Activated T-cell treated with anti-CD3 and anti-CD28 coated beads, Interleukin-2, amount 50 U/mL, for 24 hours (primary cell): Measurements from ENCODE around the gene FBRSL1.

Experiments
- DNase-seq: peaks from one replicate; pipeline ENCODE4 v3.0.0-alpha.2; 2020
- H3K27ac Mint-ChIP-seq: 2 replicates; pipeline ENCODE4 v1.8.0; 2020; ENCODE audit warnings: mild to moderate bottlenecking, mixed read lengths
- H3K27me3 Mint-ChIP-seq: 2 replicates; pipeline ENCODE4 v1.8.0; 2020; ENCODE audit warnings: mixed read lengths
- H3K36me3 Mint-ChIP-seq: 2 replicates; pipeline ENCODE4 v1.8.0; 2020; ENCODE audit warnings: low read depth, mixed read lengths
- H3K4me1 Mint-ChIP-seq: 2 replicates; pipeline ENCODE4 v1.8.0; 2020; ENCODE audit warnings: low read depth, mixed read lengths
- H3K4me3 Mint-ChIP-seq: 2 replicates; pipeline ENCODE4 v1.8.0; 2020; ENCODE audit warnings: mild to moderate bottlenecking, moderate library complexity, mixed read lengths
- H3K9me3 Mint-ChIP-seq: 2 replicates; pipeline ENCODE4 v1.8.0; 2020; ENCODE audit warnings: mixed read lengths

The FBRSL1 gene

DNA sequence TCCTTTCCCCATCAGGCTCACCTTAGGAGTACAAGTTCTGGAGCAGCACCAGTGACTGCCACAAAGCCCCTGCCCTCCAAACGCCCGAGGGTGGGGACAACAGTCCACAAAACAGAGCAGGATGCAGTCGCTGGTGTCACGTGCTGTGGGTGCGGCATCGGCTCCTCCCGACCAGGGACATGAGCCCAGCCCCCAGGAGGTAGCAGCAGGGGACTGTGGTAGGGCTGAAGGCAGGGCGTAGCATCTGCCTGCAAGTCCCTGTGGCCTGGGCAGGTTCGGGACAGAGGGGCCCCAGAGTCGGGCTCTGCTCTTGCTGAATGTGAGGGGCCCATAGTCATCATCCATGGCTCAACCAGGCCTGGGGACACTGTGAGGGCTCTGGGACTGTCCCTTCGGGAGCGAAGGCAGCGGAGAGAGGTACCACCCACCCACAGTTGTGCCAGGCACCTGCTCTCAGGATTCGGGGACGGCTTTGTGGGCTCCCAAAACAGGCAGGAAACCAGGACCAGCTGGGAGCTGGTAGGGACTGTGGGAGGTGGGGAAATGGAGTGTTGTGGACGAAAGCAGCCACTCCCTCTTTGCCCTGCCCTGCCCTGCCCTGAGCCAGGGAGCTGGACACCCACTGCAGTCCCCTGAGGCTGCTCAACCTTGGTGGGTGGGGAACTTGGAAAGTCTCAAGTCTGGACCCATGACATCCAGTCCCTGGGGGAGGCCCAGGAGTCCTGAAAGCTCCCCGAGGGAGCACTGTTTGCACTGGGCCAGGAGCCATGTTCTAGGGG, 30.7 kb downstream of the FBRSL1 start:
- H3K27ac Mint-ChIP-seq, result no peak overlapping the region
- peaks cover 33% of the 10 kb centered on the region for H3K36me3 Mint-ChIP-seq
- H3K9me3 Mint-ChIP-seq, result peaks cover 14% of the 10 kb centered on the region
- H3K4me1 Mint-ChIP-seq, result peaks cover 16% of the 10 kb centered on the region
- H3K27me3 Mint-ChIP-seq, result no peaks in the 10 kb centered on the region
- DNase-seq, result no peak
- H3K4me3 Mint-ChIP-seq, result no peak overlapping the region

DNA sequence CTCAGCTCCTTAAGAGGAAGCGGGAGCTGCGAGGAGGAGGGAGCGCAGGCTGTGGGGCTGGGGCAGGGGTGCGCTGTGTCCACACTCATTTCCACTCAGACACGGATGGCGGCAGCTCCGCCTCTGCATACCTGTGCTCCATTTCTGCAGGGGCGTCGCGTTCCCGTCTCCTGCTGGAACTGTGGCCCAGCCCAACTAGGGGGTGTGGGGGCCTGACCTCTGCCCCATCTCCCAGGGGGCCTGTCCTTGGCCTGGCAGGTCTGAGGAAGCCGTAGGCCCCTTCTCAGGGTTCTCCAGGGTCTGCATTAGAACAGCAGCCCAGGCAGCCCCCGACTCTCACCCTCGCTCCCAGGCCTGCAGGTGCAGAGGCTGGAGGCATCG, 31.2 kb downstream of the FBRSL1 start:
- no peak for DNase-seq
- Mint-ChIP-seq H3K9me3 (peaks cover 14% of the 10 kb centered on the region), H3K36me3 (peaks cover 31% of the 10 kb centered on the region), H3K27ac (no peak overlapping the region), H3K27me3 (no peaks in the 10 kb centered on the region), H3K4me3 (no peak overlapping the region), H3K4me1 (peaks cover 16% of the 10 kb centered on the region)

DNA sequence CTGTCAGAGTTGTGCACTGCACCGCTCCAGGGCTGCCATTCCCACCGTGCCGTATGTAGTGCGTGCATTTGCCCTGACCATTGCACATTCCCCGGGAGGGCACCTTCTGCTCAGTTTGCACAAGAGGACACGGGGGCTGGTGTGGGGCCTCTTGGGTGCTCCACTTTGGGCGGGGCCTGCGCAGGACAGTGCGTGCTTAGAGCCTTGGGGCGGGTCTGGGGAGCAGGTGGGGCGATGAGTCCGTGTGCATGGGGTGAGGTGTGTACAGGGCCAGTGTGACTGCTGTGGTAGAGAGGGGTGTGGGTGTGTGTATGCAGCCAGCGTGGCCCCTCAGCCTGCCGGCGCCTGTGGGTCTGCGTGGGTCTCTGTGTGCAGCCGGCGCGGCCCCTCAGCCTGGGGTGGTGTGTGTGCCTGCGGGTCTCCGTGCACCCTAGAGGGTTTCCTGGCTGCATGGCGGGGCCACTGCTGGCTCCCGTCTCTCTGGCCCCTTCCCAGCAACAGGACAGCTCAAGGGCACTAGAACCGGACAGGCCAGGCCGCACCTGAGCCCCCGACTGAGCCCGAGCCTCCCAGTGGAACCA, 31.9 kb downstream of the FBRSL1 start:
- H3K4me3 Mint-ChIP-seq, result no peak overlapping the region
- no peaks in the 10 kb centered on the region for H3K27me3 Mint-ChIP-seq
- DNase-seq, result no peak
- H3K36me3 Mint-ChIP-seq, result peaks cover 26% of the 10 kb centered on the region
- peaks cover 14% of the 10 kb centered on the region for H3K9me3 Mint-ChIP-seq
- no peak overlapping the region for H3K27ac Mint-ChIP-seq
- H3K4me1 Mint-ChIP-seq, result peaks cover 16% of the 10 kb centered on the region

DNA sequence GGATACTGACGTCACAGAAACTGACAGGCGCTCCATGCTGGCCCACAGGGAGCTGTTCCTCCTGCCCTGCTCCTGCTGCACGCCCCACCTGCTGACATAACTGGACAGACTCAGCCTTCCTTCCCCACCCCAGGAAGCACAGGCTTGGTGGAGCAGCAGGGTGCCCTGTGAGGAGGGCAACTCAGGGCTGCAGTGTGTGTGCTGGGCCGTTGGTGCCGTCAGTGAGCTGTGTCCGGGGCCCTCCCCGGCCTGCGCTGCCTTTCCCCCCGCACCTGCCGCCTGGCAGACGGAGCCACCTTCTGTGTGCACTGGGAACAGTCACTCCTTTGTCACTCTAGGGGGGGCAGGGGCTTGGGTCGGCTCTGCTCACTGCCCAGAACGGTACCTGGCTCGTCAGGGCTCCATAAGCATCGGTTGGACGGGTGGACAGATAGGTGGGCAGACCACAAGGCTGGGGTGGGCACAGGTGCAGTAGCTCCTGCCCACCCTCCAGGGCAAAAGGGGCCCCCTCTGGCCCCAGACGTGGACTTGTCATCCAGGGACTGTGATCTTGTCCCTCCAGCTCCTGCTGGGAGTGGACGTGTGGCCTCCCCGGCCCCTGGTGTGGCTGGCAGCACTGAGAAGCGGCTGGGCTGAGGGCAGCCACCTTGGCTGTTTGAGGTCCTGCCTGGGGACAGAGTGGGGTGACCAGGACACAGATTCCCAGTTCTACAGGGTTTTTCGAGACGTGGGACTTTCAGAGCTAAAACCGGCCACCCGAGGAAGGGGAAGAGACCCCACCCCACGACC, 32.8 kb downstream of the FBRSL1 start:
- no peak overlapping the region for H3K4me3 Mint-ChIP-seq
- DNase-seq, result no peak
- peaks cover 16% of the 10 kb centered on the region for H3K4me1 Mint-ChIP-seq
- peaks cover 19% of the 10 kb centered on the region for H3K36me3 Mint-ChIP-seq
- no peak overlapping the region for H3K27ac Mint-ChIP-seq
- H3K27me3 Mint-ChIP-seq, result no peaks in the 10 kb centered on the region
- peaks cover 14% of the 10 kb centered on the region for H3K9me3 Mint-ChIP-seq

DNA sequence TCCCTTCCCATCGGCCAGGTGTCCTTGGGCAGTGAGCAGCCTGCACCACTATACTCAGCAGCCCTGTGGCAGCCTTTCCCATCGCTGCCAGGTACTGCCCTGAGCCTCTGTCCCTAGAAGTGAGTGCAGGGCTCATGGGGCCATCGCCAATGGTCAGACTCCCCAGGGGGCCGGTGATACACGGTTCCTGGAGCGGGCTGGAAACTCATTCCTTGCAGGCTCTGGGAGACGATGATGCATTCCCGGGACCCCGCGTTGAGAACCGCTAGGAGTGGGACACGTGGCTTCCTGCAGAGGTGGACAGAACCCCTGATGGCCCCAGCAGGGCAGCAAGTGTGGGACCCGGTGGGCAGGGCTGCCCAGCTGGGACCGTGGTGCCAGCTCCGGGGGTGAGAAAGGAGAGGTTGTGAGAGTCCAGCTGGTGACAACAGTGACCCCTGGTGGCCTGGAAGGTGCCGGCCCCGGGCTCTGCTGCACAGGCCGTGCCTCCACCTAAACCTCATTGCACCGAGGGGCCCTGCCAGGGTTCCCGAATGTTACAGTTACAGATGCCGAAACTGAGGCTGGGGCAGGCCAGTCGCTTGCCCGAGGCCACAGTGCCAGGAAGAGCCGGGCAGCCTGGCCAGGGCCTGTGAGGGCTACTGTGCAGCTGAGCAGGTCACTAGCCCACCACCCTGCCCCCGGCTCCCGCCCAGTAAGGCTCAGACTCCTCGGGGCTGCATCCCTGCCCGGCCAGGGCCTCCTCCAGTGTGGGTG, 33.8 kb downstream of the FBRSL1 start:
- H3K4me3 Mint-ChIP-seq, result no peak overlapping the region
- DNase-seq, result peak; percentile 84
- peaks cover 6% of the 10 kb centered on the region for H3K9me3 Mint-ChIP-seq
- H3K36me3 Mint-ChIP-seq, result peaks cover 9% of the 10 kb centered on the region
- no peak overlapping the region for H3K27ac Mint-ChIP-seq
- H3K4me1 Mint-ChIP-seq, result peaks cover 12% of the 10 kb centered on the region
- no peaks in the 10 kb centered on the region for H3K27me3 Mint-ChIP-seq

DNA sequence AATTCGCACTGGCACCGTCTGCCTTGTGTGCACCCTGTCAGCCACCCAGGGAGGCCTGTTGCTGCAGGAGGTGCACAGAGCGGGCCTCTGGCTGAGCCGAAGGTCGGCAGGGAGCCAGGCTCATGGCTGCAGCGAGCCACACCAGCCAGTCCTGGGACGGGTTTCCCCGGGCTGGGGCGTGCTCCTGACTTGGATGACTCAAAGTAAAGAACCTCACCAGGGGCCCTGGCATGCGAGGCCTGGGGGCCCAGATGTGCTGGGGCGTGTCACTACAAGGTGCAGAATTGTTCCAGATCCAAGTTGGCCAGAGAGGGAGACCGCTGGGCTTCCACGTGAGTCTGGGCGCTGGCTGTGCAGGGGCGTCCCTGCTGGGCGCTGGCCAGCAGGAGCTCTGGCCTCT, 34.5 kb downstream of the FBRSL1 start:
- no peaks in the 10 kb centered on the region for H3K27me3 Mint-ChIP-seq
- no peaks in the 10 kb centered on the region for H3K9me3 Mint-ChIP-seq
- peaks cover 12% of the 10 kb centered on the region for H3K4me1 Mint-ChIP-seq
- no peak for DNase-seq
- peaks cover 2% of the 10 kb centered on the region for H3K36me3 Mint-ChIP-seq
- no peak overlapping the region for H3K4me3 Mint-ChIP-seq
- H3K27ac Mint-ChIP-seq, result no peak overlapping the region

DNA sequence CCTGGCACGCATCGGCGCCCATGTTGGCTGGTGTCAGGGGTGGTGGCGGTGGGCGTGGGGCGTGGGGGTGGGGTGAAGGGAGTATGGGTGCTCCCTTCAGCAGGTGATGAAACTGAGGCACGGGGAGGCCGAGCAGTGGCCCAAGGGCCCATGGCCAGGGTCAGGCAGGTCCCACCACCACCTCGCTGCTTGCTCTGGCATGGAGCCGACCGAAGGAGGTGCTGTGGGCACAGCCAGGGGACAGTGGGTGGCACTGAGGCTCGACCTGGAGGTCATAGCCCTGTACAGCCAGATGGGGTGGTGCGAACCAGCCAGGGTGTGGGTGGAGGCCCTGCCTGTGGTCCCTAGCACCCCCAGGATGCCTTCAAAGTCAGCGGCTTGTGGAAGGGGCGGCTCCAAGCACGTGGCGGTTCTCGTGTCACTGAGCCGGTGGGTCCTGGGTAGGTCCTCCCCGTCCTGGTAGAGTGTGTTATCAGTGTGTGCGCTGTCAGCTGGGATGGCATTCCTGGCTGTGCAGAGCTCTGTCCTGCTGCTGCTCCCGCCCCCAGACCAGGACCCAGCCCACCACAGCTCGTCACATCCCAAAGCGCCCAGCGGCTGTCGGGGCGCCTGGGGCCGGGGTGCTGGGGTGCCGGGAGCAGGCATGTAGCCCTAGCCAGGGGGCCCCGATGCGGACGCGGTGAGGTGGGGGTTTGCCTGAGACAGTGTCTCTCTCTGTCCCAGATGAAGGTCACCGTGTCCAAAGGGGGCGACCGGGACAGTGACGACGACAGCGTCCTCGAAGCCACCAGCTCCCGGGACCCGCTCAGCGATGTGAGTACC, 35.3 kb downstream of the FBRSL1 start:
- no peaks in the 10 kb centered on the region for H3K9me3 Mint-ChIP-seq
- H3K36me3 Mint-ChIP-seq, result peaks cover 1% of the 10 kb centered on the region
- no peak overlapping the region for H3K27ac Mint-ChIP-seq
- DNase-seq, result no peak
- no peak overlapping the region for H3K4me3 Mint-ChIP-seq
- H3K4me1 Mint-ChIP-seq, result peaks cover 12% of the 10 kb centered on the region
- H3K27me3 Mint-ChIP-seq, result no peaks in the 10 kb centered on the region

DNA sequence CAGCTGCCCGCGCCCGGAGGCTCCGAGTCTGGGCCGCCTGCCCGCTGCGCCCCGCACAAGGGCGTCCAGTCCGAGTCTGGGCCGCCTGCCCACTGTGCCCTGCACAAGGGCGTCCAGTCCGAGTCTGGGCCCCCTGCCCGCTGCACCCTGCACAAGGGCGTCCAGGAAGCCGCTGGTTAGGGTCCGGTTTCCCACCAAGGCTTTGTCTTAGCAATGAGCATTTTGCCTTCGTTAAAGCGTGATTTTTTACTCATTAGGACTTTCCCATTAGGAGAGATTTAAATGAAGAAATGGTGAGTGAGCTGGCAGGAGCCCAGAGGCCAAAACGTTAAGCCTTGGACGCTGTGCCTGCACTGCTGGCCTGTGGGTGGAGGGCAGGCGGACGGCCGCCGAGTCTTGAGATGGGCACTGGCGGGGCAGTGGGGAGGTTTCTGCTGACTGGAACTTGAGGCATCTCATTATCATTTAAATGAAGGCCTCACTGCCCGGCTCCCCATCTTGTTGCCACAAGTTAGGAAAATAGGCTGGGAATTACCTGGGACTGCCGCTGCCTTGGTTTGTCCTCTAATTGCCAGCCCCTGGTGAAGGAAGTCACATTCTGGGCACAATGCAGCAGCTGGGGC, 36.0 kb downstream of the FBRSL1 start:
- Mint-ChIP-seq H3K9me3 (no peaks in the 10 kb centered on the region), H3K4me1 (peaks cover 12% of the 10 kb centered on the region), H3K36me3 (peaks cover 1% of the 10 kb centered on the region), H3K27me3 (no peaks in the 10 kb centered on the region), H3K4me3 (no peak overlapping the region), H3K27ac (no peak overlapping the region)
- no peak for DNase-seq

DNA sequence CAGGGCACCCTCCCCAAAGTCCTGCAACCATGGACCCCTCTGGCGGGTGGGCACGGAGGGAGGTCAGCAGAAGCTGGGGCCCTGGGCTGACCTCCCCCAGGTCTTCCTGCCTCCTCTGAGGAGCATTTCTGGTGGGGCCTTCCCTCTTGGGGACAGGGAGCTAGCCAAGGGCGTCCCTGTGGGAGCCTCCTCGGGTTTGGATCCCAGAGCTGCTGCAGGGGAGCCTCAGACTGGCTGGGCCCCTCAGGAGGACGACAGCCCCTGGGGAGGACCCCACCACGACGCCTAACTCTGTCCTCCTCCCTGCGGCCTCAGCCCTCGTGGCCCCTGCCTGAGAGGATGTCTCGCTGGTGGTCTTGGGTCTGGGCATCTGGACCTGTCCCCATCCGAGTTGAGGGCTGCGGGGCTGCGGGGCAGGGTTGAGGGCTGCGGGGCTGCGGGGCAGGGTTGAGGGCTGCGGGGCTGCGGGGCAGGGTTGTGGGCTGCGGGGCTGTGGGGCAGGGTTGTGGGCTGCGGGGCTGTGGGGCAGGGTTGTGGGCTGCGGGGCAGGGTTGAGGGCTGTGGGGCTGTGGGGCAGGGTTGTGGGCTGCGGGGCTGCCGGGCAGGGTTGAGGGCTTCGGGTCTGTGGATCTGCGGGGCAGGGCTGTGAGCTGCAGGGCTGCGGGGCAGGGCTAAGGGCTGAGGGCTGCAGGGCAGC, 37.4 kb downstream of the FBRSL1 start:
- H3K4me1 Mint-ChIP-seq, result peaks cover 9% of the 10 kb centered on the region
- DNase-seq, result no peak
- H3K36me3 Mint-ChIP-seq, result peaks cover 1% of the 10 kb centered on the region
- H3K4me3 Mint-ChIP-seq, result no peak overlapping the region
- no peaks in the 10 kb centered on the region for H3K27me3 Mint-ChIP-seq
- H3K27ac Mint-ChIP-seq, result no peak overlapping the region
- no peaks in the 10 kb centered on the region for H3K9me3 Mint-ChIP-seq

DNA sequence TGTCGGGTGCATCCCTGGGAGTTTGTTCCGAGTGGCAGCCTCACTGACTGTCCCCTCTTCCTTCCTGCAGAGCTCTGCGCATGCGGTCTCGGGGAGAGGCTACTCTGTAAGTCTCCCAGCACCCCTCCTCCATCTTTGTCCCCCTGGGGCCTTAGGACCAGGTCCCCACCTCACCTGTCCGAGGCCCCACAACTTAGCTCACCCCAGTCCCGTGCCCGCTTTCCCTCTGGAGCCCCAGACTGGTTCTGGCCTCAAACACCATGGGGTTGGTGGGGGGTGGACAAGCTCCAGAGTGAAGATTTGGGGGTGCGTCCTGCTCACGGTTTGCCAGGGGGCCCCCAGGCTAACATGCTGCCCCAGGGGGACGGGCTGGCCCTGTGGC, 37.9 kb downstream of the FBRSL1 start:
- Mint-ChIP-seq H3K27ac (no peak overlapping the region), H3K4me3 (no peak overlapping the region), H3K4me1 (peaks cover 9% of the 10 kb centered on the region), H3K36me3 (peaks cover 1% of the 10 kb centered on the region), H3K27me3 (no peaks in the 10 kb centered on the region), H3K9me3 (no peaks in the 10 kb centered on the region)
- no peak for DNase-seq

DNA sequence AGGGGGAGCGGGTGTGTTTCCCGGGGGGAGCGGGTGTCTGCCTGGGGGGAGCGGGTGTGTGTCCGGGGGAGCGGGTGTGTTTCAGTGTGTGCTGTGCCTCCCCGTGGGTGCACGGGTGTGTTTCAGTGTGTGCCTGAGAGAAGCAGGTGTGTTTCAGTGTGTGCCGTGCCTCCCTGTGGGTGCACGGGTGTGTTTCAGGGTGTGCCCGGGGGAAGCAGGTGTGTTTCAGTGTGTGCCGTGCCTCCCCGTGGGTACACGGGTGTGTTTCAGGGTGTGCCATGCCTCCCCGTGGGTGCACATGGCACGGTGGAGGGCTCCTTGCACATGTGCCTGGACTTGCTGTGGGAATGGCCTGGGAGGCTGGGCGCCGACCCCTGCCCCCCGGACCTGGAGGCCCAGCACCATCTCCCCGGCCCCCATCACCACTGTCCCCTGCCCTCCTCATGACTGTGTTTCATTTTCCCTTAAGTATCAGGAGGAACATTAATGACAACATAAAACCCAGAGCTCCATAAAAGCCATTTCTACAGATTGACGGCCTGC, 38.7 kb downstream of the FBRSL1 start:
- no peak overlapping the region for H3K4me3 Mint-ChIP-seq
- H3K27ac Mint-ChIP-seq, result no peak overlapping the region

DNA sequence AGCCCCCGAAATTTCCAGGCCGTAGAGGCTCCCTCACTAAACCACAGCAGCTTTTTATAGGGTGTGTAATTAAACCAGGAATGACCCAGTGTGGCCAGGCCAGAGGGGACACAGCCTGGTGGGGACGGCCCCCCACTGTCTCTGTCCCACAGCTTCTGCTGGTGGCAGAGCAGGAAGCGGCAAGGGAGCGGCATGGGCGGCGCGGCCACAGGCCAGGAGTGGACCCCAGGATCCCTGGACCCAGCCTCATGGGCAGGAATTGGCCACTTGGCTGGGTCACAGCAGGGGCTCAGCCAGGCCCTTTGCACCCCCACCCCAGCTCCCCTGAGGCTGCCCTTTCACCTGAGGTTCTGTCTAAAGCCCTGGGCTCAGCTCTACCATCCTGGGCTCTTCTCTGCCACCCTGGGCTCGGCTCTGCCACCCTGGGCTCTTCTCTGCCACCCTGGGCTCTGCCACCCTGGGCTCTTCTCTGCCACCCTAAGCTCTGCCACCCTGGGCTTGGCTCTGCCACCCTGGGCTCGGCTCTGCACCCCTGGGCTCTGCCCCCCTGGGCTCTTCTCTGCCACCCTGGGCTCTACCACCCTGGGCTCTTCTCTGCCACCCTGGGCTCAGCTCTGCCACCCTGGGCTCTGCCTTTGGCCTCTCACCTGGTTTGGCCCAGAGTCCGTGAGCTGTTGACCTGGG, 39.3 kb downstream of the FBRSL1 start:
- DNase-seq, result no peak
- Mint-ChIP-seq H3K27me3 (no peaks in the 10 kb centered on the region), H3K4me1 (no peaks in the 10 kb centered on the region), H3K4me3 (no peak overlapping the region), H3K36me3 (no peaks in the 10 kb centered on the region), H3K27ac (no peak overlapping the region), H3K9me3 (no peaks in the 10 kb centered on the region)

More for the DNA sequence above, 38.7 kb downstream of the FBRSL1 start:
- Mint-ChIP-seq H3K9me3 (no peaks in the 10 kb centered on the region), H3K27me3 (no peaks in the 10 kb centered on the region), H3K36me3 (peaks cover 1% of the 10 kb centered on the region), H3K4me1 (peaks cover 3% of the 10 kb centered on the region)
- DNase-seq, result no peak
